ENCODE results near the gene LRRC37A2.
"Not testable (repeated sequence)": the region's sequence is repeated elsewhere in the genome, so short reads cannot be mapped to it uniquely, and the experiment has no call there.

- TF ChIP-seq ZFP30 (CRISPR knock-in tag; IDR thresholded peaks at IDR 0.05); TSHZ2 (CRISPR knock-in tag; IDR thresholded peaks at IDR 0.05); ARNTL (CRISPR knock-in tag; IDR thresholded peaks at IDR 0.05; ENCODE audit: borderline replicate concordance, low read depth); PATZ1 (CRISPR knock-in tag; IDR thresholded peaks at IDR 0.05; ENCODE audit: borderline replicate concordance); ZFP3 (CRISPR knock-in tag; IDR thresholded peaks at IDR 0.05); ISL1 (CRISPR knock-in tag; IDR thresholded peaks at IDR 0.05); CREB5 (CRISPR knock-in tag; IDR thresholded peaks at IDR 0.05; ENCODE audit: low read depth): not testable (repeated sequence)
Measured at GRCh38 chr17:46603125-46603524, 90.9 kb downstream of the LRRC37A2 start.

All from SK-N-SH treated with all-trans-retinoic acid at 6 μM for 48 hours (cell line).